Fibroblast of lung (primary cell): Measurements from ENCODE around the gene ADAM23. TPM values are rescaled to one million over a fixed set of nuclear protein-coding genes. Genes with fewer than 3 reads are reported as not detected.

ENCODE experiments used
- DNase-seq, 2 donors: peaks; one replicate each; pipeline versions ENCODE4 v3.0.0 to v3.0.0-alpha.2; 2010; ENCODE audit warnings: low read depth in 2 of 2
- H2AFZ ChIP-seq: 2 replicates; pipeline ENCODE4 v1.5.1; 2012; ENCODE audit warnings: low read length, control low read depth, inconsistent platforms
- H3K27ac ChIP-seq: 2 replicates; pipeline ENCODE4 v1.5.1; 2011; ENCODE audit warnings: low read length, control low read depth; ENCODE audit not compliant: insufficient read depth
- H3K27me3 ChIP-seq: 2 replicates; pipeline ENCODE4 v1.5.1; 2011; ENCODE audit warnings: mild to moderate bottlenecking, low read length; ENCODE audit not compliant: control insufficient read depth, insufficient read depth
- H3K36me3 ChIP-seq: 2 replicates; pipeline ENCODE4 v1.5.1; 2011; ENCODE audit warnings: low read length; ENCODE audit not compliant: control insufficient read depth, insufficient read depth
- H3K4me1 ChIP-seq: 2 replicates; pipeline ENCODE4 v1.5.1; 2011; ENCODE audit warnings: low read length; ENCODE audit not compliant: control insufficient read depth, insufficient read depth; ENCODE audit errors: extremely low read depth
- H3K4me2 ChIP-seq: 2 replicates; pipeline ENCODE4 v1.5.1; 2011; ENCODE audit warnings: low read length, control low read depth; ENCODE audit not compliant: insufficient read depth; ENCODE audit errors: extremely low read depth
- H3K4me3 ChIP-seq, 4 experiments: fragments of 200-600 bp in 1 of 4; sonication (generic) in 1 of 4; replicated peaks in 1 of 4; 2 replicates each; pipeline ENCODE4 v1.5.1; 2011 to 2016; ENCODE audit warnings: low read length in 4 of 4, low read depth in 3 of 4, mild to moderate bottlenecking in 3 of 4, control low read depth in 2 of 4, inconsistent platforms in 1 of 4, mixed read lengths in 1 of 4; ENCODE audit not compliant: insufficient read depth in 1 of 4; ENCODE audit errors: control extremely low read depth in 1 of 4
- H3K79me2 ChIP-seq: 2 replicates; pipeline ENCODE4 v1.5.1; 2012; ENCODE audit warnings: mild to moderate bottlenecking, low read length, inconsistent platforms; ENCODE audit not compliant: control insufficient read depth, insufficient read depth
- H3K9ac ChIP-seq: 2 replicates; pipeline ENCODE4 v1.5.1; 2011; ENCODE audit warnings: mild to moderate bottlenecking, low read length, control low read depth; ENCODE audit not compliant: insufficient read depth
- H3K9me3 ChIP-seq: 2 replicates; pipeline ENCODE4 v1.5.1; 2012; ENCODE audit warnings: low read depth, low read length; ENCODE audit not compliant: control insufficient read depth, insufficient read depth
- H4K20me1 ChIP-seq: 2 replicates; pipeline ENCODE4 v1.5.1; 2011; ENCODE audit warnings: low read length; ENCODE audit not compliant: control insufficient read depth, insufficient read depth; ENCODE audit errors: extremely low read depth
- CTCF ChIP-seq, 2 donors: IDR thresholded peaks in 1 of 2; conservative IDR thresholded peaks in 1 of 2; 1 replicate in 1 of 2; 2 replicates in 1 of 2; pipeline ENCODE4 v1.5.1; 2011 to 2012; ENCODE audit warnings: low read length in 2 of 2, control low read depth in 1 of 2, inconsistent platforms in 1 of 2, low read depth in 1 of 2, mild to moderate bottlenecking in 1 of 2
- EZH2 ChIP-seq: IDR thresholded peaks from 2 replicates; pipeline ENCODE4 v1.5.1; 2012; ENCODE audit warnings: low read length, control low read depth, mild to moderate bottlenecking; ENCODE audit errors: missing control alignments
- polyA plus RNA-seq, 2 donors: library from polyadenylated mRNA; depleted of rRNA in 1 of 2; stranded (reverse) in 1 of 2; unstranded in 1 of 2; fragments of >200 nt; gene quantifications; 2 replicates each; pipeline ENCODE4 v1.2.1, GENCODE V29; 2011 to 2012; ENCODE audit warnings: missing spikeins in 1 of 2
- total RNA-seq: library from RNA; depleted of rRNA; stranded (reverse); fragments of >200 nt; gene quantifications from 2 replicates; pipeline ENCODE4 v1.2.1, GENCODE V29; 2014

Gene ADAM23
- total and polyA plus RNA-seq, 2 donors (not counting 1 experiment from before 2014, with no cell fraction given): 2.3 to 2.7 TPM

GRCh38 chr2:206418968-206419367, 24.4 kb upstream of the ADAM23 start:
- Histone ChIP-seq H3K27ac (no peak overlapping the region), H2AFZ (no peak overlapping the region), H3K27me3 (no peaks in the 10 kb centered on the region), H3K4me1 (no peaks in the 10 kb centered on the region), H3K9me3 (no peaks in the 10 kb centered on the region), H3K79me2 (no peaks in the 10 kb centered on the region), H4K20me1 (no peaks in the 10 kb centered on the region), H3K4me2 (no peak overlapping the region), H3K4me3 (no peak overlapping the region), H3K9ac (no peak overlapping the region), H3K36me3 (no peaks in the 10 kb centered on the region)
- DNase-seq: no peak
- TF ChIP-seq CTCF (conservative IDR thresholded peaks at IDR 0.05 in 1 of 2, IDR thresholded peaks at IDR 0.05 in 1 of 2; ENCODE audit: low read depth in 1 of 2, low read length in 2 of 2) (no peak), EZH2 (no peak)

- DNase-seq: no peak
- H3K9me3 ChIP-seq: no peaks in the 10 kb centered on the region
- no peak overlapping the region for H2AFZ ChIP-seq
- H3K36me3 ChIP-seq: no peaks in the 10 kb centered on the region
- no peak overlapping the region for H3K4me2 ChIP-seq
- H3K27ac ChIP-seq: no peak overlapping the region
- H3K4me1 ChIP-seq: no peaks in the 10 kb centered on the region
- no peak overlapping the region for H3K9ac ChIP-seq
- H3K27me3 ChIP-seq: no peaks in the 10 kb centered on the region
- no peaks in the 10 kb centered on the region for H3K79me2 ChIP-seq
- H4K20me1 ChIP-seq: no peaks in the 10 kb centered on the region
- no peak overlapping the region for H3K4me3 ChIP-seq
- TF ChIP-seq EZH2: no peak
- TF ChIP-seq CTCF (conservative IDR thresholded peaks at IDR 0.05 in 1 of 2, IDR thresholded peaks at IDR 0.05 in 1 of 2; ENCODE audit: low read depth in 1 of 2, low read length in 2 of 2): no peak
Observed at GRCh38 chr2:206420721-206421120, 22.6 kb upstream of the ADAM23 start.

- Histone ChIP-seq H2AFZ (no peak overlapping the region), H3K27me3 (no peaks in the 10 kb centered on the region), H3K36me3 (no peaks in the 10 kb centered on the region), H3K79me2 (no peaks in the 10 kb centered on the region), H3K9ac (no peak overlapping the region), H3K4me3 (no peak overlapping the region), H3K27ac (no peak overlapping the region), H3K9me3 (no peaks in the 10 kb centered on the region), H3K4me1 (no peaks in the 10 kb centered on the region), H3K4me2 (no peak overlapping the region), H4K20me1 (no peaks in the 10 kb centered on the region)
- DNase-seq: peak; percentile 43 to 61
- no peak for TF ChIP-seq EZH2
- no peak for TF ChIP-seq CTCF (conservative IDR thresholded peaks at IDR 0.05 in 1 of 2, IDR thresholded peaks at IDR 0.05 in 1 of 2; ENCODE audit: low read depth in 1 of 2, low read length in 2 of 2)
Observed at GRCh38 chr2:206422493-206422892, 20.8 kb upstream of the ADAM23 start.
